GM23338 (cell line): ENCODE measurements around the gene NRP1.

ENCODE experiments used
- EZH2 ChIP-seq: fragments of 200-600 bp; sonication (generic); IDR thresholded peaks from one replicate; pipeline ENCODE4 v1.8.0; 2017; ENCODE audit warnings: antibody characterized with exemption, mild to moderate bottlenecking, low read depth; ENCODE audit not compliant: unreplicated experiment
- POLR2AphosphoS5 ChIP-seq: IDR thresholded peaks from 2 replicates; pipeline ENCODE4 v1.6.1; 2016; ENCODE audit warnings: antibody characterized with exemption, low read depth

DNA sequence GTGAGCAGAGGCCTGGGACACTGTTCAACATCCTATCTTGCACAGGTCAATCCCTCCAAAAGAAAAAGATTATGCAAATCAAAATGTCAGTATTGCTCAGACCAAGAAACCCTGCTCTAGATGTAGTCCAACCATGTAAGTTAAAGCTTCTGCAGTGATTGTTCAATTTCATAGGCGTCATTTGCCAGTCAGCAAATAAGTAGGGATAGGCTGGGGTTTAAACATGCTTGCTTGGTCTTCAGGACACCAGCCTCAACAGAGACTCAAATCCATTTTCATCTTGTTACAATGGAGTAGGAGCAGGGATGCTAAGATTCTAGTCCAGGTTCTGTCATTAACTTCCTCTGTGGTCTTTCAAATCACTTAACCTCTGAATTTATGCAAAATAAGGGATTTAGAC is 89.1 kb downstream of the NRP1 start:
- TF ChIP-seq EZH2 (no peak), POLR2AphosphoS5 (no peak)
